ENCODE results near the gene DNM3.

DNA sequence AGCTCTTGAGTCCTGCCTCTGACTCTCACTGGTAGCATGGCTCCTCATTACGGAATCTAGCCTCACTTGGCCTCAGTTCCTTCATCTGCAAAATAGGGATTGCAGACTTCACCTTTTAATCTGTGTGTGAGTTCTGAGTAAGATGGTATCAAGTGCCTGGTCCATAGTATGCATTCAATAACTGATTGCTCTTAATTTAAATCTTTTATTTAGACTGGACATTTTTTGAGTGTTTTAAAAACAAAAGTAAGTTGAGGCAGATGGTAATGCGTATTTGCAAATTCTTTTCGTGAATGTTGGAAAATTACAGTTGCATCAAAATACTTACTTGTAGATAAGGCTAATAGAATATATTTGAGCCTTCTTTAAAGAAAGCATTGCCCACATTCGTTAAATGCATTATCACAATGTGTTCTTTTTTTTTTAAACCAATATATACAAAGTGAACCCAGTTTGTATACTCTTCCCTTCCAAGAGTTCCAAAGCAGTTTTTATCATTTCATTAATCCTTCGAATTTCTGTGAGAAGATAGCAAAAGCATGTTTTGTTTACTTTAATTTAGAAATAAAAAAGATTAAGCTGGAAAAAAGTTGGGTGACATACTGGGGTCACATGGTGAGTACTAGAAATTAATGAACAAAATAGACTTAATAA is 8.1 kb downstream of the DNM3 start:
- TF ChIP-seq, protein P1, sequence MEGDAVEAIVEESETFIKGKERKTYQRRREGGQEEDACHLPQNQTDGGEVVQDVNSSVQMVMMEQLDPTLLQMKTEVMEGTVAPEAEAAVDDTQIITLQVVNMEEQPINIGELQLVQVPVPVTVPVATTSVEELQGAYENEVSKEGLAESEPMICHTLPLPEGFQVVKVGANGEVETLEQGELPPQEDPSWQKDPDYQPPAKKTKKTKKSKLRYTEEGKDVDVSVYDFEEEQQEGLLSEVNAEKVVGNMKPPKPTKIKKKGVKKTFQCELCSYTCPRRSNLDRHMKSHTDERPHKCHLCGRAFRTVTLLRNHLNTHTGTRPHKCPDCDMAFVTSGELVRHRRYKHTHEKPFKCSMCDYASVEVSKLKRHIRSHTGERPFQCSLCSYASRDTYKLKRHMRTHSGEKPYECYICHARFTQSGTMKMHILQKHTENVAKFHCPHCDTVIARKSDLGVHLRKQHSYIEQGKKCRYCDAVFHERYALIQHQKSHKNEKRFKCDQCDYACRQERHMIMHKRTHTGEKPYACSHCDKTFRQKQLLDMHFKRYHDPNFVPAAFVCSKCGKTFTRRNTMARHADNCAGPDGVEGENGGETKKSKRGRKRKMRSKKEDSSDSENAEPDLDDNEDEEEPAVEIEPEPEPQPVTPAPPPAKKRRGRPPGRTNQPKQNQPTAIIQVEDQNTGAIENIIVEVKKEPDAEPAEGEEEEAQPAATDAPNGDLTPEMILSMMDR (IDR thresholded peaks at IDR 0.05), result no peak
- TF ChIP-seq POLR2A (IDR thresholded peaks at IDR 0.05) (no peak), POLR2AphosphoS5 (IDR thresholded peaks at IDR 0.05) (no peak), EP300 (IDR thresholded peaks at IDR 0.05) (no peak)
